ENCODE data around the gene TENM4. TPM values are rescaled to one million over a fixed set of nuclear protein-coding genes. Genes with fewer than 3 reads are reported as not detected.

TENM4 gene
- total RNA-seq, 4 donors from 2014 or later, result 0.88 to 61.5 (median 4.0) TPM

- intact Hi-C loops (cut with DNase I; ENCODE audit: low total_unique reads), result no loop called here
- no peaks in the 10 kb centered on the region for H3K36me3 ChIP-seq
- H3K4me3 ChIP-seq, result no peak overlapping the region
- no peaks in the 10 kb centered on the region for H3K27me3 ChIP-seq
- peak; percentile 41 to 59 (median 52) for TF ChIP-seq CTCF (IDR thresholded peaks at IDR 0.05)
- no peak for TF ChIP-seq POLR2A (IDR thresholded peaks at IDR 0.05)
- no peak overlapping the region for H3K27ac ChIP-seq
- no peaks in the 10 kb centered on the region for H3K9me3 ChIP-seq
- DNase-seq, result peak; percentile 54 to 77
- no peaks in the 10 kb centered on the region for H3K4me1 ChIP-seq
Observed at GRCh38 chr11:78798663-78799062, 642.2 kb downstream of the TENM4 start.

- TF ChIP-seq CTCF (IDR thresholded peaks at IDR 0.05), result no peak
- no peak for TF ChIP-seq POLR2A (IDR thresholded peaks at IDR 0.05)
- Histone ChIP-seq H3K4me3 (no peak overlapping the region), H3K9me3 (no peaks in the 10 kb centered on the region), H3K4me1 (no peaks in the 10 kb centered on the region), H3K27me3 (no peaks in the 10 kb centered on the region), H3K36me3 (no peaks in the 10 kb centered on the region), H3K27ac (no peak overlapping the region)
- intact Hi-C loops (cut with DNase I; ENCODE audit: low total_unique reads), result no loop called here
- DNase-seq, result no peak
Observed at GRCh38 chr11:78797559-78797958, 643.3 kb downstream of the TENM4 start.

- no peaks in the 10 kb centered on the region for H3K9me3 ChIP-seq
- H3K27me3 ChIP-seq, result no peaks in the 10 kb centered on the region
- H3K4me1 ChIP-seq, result no peaks in the 10 kb centered on the region
- no peaks in the 10 kb centered on the region for H3K36me3 ChIP-seq
- intact Hi-C loops (cut with DNase I; ENCODE audit: low total_unique reads), result no loop called here
- H3K27ac ChIP-seq, result no peak overlapping the region
- TF ChIP-seq CTCF (IDR thresholded peaks at IDR 0.05) (no peak), POLR2A (IDR thresholded peaks at IDR 0.05) (no peak)
- no peak overlapping the region for H3K4me3 ChIP-seq
- no peak for DNase-seq
Observed at GRCh38 chr11:78796956-78797355, 643.9 kb downstream of the TENM4 start.

GRCh38 chr11:78795621-78796261 is 645.1 kb downstream of the TENM4 start:
- H3K36me3 ChIP-seq, result no peaks in the 10 kb centered on the region
- H3K9me3 ChIP-seq, result no peaks in the 10 kb centered on the region
- no peaks in the 10 kb centered on the region for H3K4me1 ChIP-seq
- intact Hi-C loops (cut with DNase I; ENCODE audit: low total_unique reads), result no loop called here
- H3K4me3 ChIP-seq, result no peak overlapping the region
- no peak overlapping the region for H3K27ac ChIP-seq
- DNase-seq, result no peak
- TF ChIP-seq POLR2A (IDR thresholded peaks at IDR 0.05) (no peak), CTCF (IDR thresholded peaks at IDR 0.05) (no peak)
- H3K27me3 ChIP-seq, result no peaks in the 10 kb centered on the region

- Histone ChIP-seq H3K4me1 (no peaks in the 10 kb centered on the region), H3K27ac (no peak overlapping the region)
Observed at GRCh38 chr11:78791964-78792363, 648.9 kb downstream of the TENM4 start.

More at GRCh38 chr11:78791964-78792363, 648.9 kb downstream of the TENM4 start:
- no peak for TF ChIP-seq CTCF (IDR thresholded peaks at IDR 0.05)
- TF ChIP-seq POLR2A (IDR thresholded peaks at IDR 0.05), result no peak
- H3K36me3 ChIP-seq, result no peaks in the 10 kb centered on the region
- intact Hi-C loops (cut with DNase I; ENCODE audit: low total_unique reads), result no loop called here
- no peak overlapping the region for H3K4me3 ChIP-seq
- H3K27me3 ChIP-seq, result no peaks in the 10 kb centered on the region
- no peaks in the 10 kb centered on the region for H3K9me3 ChIP-seq
- DNase-seq, result no peak

Measured in uterus (tissue), 4 donors.